ENCODE data around the gene CTSW.

DNA sequence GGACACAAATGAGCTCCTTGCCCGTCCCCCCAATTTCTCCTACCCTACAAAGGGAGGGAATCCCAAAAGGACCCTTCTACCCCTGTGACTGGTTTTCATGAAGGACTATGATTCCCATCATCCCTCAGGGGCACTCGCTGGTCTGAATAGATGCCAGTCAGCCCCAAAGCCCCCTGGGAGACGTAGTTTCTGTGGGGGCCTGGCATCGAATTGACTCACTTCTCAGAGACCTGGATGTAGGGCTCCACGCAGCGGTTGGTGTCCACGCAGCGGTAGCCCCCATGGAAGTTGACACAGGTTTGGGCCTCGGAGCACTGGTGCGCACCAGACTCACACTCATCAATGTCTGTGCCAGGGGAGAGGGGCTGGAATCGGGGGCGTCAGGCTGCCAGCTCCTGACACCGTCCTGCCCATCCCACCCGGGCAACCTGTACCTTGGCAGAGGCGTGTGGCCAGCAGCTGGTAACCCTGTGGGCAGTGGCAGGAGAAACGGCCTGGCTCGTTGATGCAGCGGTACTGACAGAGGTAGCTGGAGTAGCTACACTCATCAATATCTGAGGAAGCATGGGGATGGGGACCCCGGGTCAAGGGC lies 11.5 kb upstream of the CTSW start:
- TF ChIP-seq RARB (CRISPR knock-in tag; IDR thresholded peaks at IDR 0.05) (no peak), OSR1 (CRISPR knock-in tag; IDR thresholded peaks at IDR 0.05) (no peak), SNAI2 (CRISPR knock-in tag; IDR thresholded peaks at IDR 0.05) (no peak), ZC3H10 (CRISPR knock-in tag; IDR thresholded peaks at IDR 0.05) (no peak), ZNF565 (CRISPR knock-in tag; conservative IDR thresholded peaks at IDR 0.05; ENCODE audit: low read depth) (no peak), CSDC2 (CRISPR knock-in tag; IDR thresholded peaks at IDR 0.05) (no peak), ISL1 (CRISPR knock-in tag; IDR thresholded peaks at IDR 0.05) (no peak), ZFP30 (CRISPR knock-in tag; IDR thresholded peaks at IDR 0.05) (no peak), ZFP3 (CRISPR knock-in tag; IDR thresholded peaks at IDR 0.05) (no peak)
- TF ChIP-seq, protein P1, sequence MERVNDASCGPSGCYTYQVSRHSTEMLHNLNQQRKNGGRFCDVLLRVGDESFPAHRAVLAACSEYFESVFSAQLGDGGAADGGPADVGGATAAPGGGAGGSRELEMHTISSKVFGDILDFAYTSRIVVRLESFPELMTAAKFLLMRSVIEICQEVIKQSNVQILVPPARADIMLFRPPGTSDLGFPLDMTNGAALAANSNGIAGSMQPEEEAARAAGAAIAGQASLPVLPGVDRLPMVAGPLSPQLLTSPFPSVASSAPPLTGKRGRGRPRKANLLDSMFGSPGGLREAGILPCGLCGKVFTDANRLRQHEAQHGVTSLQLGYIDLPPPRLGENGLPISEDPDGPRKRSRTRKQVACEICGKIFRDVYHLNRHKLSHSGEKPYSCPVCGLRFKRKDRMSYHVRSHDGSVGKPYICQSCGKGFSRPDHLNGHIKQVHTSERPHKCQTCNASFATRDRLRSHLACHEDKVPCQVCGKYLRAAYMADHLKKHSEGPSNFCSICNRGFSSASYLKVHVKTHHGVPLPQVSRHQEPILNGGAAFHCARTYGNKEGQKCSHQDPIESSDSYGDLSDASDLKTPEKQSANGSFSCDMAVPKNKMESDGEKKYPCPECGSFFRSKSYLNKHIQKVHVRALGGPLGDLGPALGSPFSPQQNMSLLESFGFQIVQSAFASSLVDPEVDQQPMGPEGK (CRISPR knock-in tag; IDR thresholded peaks at IDR 0.05; ENCODE audit: borderline replicate concordance) = no peak
- TF ChIP-seq, protein P2, sequence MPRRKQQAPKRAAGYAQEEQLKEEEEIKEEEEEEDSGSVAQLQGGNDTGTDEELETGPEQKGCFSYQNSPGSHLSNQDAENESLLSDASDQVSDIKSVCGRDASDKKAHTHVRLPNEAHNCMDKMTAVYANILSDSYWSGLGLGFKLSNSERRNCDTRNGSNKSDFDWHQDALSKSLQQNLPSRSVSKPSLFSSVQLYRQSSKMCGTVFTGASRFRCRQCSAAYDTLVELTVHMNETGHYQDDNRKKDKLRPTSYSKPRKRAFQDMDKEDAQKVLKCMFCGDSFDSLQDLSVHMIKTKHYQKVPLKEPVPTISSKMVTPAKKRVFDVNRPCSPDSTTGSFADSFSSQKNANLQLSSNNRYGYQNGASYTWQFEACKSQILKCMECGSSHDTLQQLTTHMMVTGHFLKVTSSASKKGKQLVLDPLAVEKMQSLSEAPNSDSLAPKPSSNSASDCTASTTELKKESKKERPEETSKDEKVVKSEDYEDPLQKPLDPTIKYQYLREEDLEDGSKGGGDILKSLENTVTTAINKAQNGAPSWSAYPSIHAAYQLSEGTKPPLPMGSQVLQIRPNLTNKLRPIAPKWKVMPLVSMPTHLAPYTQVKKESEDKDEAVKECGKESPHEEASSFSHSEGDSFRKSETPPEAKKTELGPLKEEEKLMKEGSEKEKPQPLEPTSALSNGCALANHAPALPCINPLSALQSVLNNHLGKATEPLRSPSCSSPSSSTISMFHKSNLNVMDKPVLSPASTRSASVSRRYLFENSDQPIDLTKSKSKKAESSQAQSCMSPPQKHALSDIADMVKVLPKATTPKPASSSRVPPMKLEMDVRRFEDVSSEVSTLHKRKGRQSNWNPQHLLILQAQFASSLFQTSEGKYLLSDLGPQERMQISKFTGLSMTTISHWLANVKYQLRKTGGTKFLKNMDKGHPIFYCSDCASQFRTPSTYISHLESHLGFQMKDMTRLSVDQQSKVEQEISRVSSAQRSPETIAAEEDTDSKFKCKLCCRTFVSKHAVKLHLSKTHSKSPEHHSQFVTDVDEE (CRISPR knock-in tag; IDR thresholded peaks at IDR 0.05) = no peak
- TF ChIP-seq, protein P3, sequence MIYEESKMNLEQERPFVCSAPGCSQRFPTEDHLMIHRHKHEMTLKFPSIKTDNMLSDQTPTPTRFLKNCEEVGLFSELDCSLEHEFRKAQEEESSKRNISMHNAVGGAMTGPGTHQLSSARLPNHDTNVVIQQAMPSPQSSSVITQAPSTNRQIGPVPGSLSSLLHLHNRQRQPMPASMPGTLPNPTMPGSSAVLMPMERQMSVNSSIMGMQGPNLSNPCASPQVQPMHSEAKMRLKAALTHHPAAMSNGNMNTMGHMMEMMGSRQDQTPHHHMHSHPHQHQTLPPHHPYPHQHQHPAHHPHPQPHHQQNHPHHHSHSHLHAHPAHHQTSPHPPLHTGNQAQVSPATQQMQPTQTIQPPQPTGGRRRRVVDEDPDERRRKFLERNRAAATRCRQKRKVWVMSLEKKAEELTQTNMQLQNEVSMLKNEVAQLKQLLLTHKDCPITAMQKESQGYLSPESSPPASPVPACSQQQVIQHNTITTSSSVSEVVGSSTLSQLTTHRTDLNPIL (CRISPR knock-in tag; IDR thresholded peaks at IDR 0.05; ENCODE audit: low read depth) = no peak

Data from SK-N-SH treated with all-trans-retinoic acid at 6 μM for 48 hours (cell line).